Non-pigmented ciliary epithelial cell (primary cell): ENCODE measurements around the gene VPS13C.
"Not testable (repeated sequence)": the region's sequence is repeated elsewhere in the genome, so short reads cannot be mapped to it uniquely, and the experiment has no call there.

Source experiments
- DNase-seq: peaks from one replicate; pipeline ENCODE4 v3.0.0-alpha.2; 2010; ENCODE audit warnings: low read depth

Gene VPS13C

DNA sequence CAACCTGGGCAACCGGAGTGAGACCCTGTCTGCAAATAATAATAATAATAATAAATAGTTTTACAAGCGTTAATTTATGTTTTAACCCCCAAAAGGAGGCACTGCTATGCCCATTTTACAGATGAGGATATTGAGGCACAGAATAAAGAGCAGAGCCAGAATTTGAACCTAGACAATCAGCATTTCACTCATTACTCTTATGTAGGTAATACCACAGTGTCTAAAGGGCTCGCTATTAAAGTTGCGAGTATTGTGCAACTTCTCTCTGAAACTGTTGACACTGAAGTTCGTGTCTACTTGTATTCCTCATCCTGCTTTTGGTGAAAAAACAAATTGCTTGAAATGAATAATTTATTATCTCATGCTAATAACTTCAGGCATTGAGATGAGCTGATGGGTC is 9.3 kb upstream of the VPS13C start:
- no peak for DNase-seq

DNA sequence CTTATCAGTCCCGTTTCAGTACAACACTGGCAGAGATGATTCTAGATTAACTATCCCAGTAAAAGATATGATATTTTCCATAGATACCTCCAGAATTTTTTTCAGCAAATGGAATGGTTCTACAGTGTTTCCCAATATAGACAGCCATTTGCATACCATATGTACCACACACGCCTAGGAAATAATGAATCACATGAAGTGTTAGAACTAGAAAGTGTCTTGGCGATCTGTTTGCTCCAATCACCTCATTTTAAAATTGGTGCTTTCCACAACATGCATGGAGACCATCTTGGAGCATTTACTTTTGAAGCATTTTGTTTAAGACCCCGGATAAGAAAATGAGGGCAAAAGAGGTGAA is 8.5 kb upstream of the VPS13C start:
- no peak for DNase-seq

DNA sequence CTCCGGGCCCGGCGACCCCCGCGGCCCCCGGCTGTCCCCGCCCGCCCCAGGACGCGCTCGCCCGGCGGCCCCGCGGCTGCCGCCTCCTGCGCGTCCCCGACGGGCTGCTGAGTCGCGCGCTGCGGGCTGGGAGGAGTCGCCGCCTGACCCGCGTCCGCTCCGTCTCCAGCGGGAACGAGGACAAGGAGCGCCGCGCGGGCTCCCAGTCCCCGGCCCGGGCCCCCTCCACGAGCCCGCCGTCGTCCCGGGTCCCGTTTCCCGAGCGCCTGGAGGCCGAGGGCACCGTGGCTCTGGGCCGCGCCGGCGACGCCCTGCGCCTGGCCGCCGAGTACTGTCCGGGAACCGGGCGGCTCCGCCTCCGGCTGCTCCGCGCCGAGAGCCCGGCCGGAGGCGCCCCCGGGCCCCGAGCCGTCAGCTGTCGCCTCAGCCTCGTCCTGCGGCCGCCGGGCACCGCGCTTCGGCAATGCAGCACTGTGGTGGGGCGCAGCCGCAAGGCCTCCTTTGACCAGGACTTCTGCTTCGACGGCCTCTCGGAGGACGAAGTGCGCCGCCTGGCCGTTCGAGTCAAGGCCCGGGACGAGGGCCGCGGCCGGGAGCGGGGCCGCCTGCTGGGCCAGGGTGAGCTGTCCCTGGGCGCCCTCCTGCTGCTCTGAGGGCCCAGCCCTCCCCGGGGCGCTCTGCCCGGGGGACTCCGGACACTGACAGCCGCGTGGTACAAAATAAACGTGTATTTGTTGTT is 8.0 kb upstream of the VPS13C start:
- no peak for DNase-seq

DNA sequence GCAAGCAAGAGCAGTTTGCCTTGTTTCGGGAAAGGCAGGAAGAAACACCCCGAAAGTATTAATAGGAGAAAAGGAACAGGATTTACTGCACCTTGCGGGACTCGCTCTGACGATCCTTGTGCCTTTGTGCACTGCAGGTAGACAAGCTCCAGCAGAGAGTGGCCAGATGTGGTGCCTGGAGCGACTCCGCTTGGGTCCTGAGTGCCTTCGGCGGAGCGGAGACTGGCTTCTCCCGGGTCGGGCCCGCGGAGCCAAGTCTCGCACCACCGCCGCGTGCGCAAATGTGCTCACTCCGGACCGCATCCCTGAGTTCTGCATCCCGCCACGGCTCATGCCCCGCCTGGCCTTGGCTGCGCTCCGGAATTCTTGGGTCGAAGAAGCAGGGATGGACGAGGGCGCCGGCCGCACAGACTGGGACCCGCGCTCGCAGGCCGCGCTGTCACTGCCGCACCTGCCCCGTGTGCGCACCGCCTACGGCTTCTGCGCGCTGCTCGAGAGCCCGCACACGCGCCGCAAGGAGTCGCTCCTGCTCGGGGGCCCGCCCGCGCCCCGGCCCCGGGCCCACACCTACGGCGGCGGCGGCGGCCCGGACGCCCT is 7.3 kb upstream of the VPS13C start:
- no peak for DNase-seq

DNA sequence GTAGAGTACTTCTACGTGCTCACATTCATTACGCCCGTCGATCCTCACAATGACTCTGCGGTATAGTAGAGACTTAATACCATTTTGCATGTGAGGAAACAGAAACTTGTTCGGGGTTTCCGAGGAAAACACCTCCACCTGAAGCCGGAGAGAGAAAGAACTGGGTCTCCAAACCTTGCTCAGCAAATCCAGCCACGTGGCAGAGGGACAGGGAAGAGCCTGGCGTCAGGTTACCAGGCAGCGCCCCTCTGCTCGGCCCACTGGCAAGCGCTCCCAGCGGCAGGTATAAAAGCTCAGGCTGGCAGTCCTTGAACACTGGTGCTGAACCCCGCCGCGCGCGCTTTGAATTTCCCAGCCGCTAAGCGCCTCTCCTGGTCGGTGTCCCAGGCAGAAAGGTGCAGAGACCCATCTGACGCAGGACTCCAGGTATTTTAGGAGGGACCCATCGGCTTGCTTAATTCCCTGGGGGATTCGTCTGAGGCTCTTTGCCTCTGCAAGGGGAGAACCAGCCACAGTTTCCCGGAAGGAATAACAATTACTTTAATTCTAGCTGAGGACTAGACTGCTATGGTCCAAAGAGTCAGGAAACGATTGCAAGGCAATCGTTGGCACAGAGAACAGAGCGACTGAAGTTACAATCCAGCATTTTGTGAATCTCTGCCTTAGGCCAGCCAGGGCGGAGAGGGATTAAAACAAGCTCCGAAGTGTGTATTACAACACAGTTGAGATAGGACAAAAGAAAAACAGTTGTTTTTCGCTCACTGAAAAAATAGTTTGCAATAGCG is 6.6 kb upstream of the VPS13C start, which contains the start of gene C2CD4A:
TSS of gene C2CD4A (plus strand) at position 315 of the 785 bp plus-strand sequence. CDS start 637 bp downstream, outside the sequence.
- no peak for DNase-seq

DNA sequence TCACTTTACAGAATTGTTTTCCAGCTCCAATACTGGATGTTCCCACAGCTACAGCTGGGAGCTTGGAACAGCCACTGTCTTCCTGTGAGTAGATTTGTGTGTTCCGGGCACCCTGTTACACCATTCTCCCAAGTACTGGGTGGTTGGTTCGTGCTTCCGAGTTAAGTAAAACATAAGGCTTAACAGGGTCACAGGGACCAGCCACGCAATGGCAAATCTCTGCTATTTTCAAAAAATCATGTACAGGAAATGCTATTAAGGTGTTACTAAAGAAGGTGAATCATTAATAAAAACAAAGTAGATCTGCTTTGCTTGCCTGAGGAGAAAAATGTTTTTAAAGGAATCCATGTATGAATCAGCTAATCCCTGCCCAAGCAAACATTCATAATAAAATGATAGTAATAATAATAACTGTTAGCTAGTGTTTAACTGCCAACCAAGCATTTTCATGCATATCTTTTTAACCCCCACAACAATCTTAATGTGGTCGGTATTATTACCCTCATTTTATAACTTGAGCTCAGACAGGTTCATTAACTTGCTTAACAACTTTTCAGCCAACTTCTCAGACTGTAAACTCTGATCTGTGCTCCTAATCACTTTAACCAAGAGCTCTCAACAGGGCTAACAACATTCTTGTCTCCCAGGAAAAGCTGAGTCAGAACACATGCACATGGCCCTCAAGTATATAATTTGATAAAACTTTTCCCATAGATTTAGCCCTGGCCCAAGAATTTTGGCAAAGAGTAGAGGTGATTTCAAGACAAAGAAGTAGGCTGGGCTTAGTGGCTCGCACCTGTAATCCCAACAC is 3.8 kb upstream of the VPS13C start:
- DNase-seq: no peak

DNA sequence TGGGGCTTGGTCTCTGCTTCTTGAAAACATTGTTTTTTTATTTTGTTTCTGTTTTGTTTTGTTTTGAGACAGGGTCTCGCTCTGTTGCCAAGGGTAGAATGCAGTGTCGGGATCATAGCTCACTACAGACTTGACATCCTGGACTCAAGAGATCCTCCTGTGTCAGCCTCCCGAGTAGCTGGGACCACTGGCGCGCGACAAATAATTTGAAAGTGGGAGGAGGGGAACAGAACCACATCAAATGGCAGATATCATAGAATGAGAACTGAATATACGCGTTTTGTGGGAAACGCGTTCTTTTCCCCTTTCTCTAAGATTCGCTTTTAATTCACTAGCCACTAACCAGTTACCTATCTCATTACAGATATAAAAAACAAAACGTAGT is 641 bp upstream of the VPS13C start:
- no peak for DNase-seq

DNA sequence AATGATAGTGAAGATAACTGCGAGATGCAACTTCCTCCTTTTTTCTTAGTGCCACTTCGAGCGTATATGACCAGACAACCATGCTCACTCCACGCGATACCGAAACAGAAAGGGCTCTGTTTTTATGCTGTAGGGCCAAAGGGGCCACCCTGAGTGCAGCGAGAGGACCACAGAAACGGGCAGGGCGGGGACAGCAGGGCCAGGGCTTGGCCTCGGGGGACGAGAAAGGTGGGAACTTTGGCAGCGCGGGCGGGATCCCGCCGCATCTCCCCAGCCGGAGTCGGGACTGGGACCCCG is 483 bp downstream of the VPS13C start:
- DNase-seq: no peak

DNA sequence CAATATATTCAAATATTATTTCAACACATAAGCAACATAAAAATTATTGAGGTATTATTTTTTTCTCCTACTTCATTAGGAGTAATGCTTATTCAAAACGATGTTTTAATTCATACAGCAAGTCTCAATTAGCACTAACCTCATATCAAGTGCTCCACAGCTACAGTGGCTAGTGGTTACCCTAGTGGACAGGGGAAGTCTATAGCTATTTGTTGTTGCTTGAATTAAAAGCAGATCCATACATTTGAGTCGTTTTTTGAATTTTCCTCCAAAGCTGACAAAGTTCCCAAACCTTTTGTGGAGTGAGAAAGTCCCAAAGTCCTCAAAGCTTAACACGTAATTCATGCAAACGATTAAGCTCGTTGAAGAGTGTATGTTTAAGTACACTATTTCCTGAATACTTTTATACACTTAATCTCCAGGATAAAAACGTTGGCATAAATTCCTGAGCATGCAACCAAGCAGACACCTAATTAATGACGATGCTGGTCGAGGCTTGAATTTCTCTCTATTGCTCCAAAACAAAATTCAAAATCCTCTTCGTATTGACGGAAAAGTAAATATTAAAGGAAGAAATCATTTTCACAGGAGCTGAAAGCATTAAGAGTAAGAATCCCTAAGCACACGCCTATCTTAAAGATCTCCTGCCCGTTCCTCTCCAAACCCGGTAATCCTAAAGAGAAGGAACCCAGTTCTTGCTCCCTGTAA is 985 bp downstream of the VPS13C start:
- no peak for DNase-seq

DNA sequence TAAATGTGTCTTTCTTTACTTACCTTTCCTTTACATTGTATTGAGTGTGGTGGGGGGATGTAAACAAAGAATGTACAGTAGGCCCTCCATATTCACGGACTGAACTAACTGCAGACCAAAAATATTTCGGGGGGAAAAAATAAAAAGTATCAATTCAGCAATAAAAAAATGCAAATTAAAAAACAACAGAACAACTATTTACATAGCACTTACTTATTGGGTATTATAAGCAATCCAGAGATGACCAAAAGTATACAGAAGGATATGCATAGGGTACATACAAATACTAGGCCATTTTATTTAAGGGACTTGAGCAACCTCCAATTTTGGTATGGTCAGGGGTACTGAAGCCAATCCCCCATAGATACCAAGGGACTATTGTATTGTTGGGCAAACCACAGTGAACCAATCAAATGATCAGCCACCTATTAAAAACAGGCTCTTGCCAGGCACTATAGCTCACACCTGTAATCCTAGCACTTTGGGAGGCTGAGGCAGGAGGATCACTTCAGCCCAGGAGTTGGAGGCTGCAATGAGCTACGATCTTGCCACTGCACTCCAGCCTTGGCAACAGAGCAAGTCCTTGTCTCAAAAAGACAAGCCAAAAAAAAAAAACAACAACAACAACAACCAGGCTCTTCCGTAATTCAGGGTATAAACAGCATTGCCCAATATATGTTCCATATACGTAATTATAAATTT is 1.8 kb downstream of the VPS13C start:
- no peak for DNase-seq

DNA sequence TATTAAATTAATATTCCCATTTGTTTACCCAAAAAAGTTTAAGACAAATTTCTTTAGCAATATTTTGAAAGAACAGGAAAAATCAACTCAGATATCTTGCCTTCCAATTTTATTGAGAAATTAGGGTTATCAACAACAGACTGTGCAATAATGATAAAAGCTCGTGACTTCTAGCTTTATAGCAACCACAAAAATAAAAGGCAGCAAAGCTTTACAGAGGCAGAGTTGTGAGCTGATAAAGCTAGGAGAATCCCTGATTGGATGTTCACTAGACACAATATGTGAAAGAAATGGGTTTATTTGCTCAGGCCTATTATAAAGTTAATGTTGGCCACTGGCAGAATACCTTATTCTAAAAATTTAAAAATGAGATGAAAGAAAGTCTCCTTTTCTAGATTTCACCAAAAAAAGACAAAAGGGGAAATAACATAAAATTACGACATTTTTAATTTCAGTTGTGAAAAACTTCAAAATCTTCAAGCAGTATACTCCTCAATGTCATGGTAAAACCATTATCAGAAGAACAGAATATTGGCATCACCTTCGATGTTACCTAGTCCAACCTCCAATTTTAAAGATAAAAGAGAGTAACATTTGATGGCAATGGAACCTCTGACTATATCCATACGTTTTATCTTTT is 2.8 kb downstream of the VPS13C start:
- DNase-seq: no peak

DNA sequence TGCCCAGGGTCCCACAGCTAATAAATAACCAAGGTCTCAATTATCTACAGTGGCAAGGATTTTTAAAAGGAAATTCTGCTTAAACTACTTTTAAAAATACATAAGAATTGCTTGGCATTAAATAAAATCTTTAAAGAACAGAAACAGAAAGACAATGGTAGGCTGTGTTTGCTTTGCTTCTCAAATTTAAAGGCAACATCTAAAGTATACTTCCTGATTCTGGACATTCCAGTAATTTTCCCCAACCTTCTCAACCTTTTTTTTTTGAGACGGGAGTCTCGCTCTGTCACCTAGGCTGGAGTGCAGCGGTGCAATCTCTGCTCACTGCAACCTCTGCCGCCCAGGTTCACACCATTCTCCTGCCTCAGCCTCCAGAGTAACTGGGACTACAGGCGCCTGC is 5.3 kb downstream of the VPS13C start:
- DNase-seq: no peak

DNA sequence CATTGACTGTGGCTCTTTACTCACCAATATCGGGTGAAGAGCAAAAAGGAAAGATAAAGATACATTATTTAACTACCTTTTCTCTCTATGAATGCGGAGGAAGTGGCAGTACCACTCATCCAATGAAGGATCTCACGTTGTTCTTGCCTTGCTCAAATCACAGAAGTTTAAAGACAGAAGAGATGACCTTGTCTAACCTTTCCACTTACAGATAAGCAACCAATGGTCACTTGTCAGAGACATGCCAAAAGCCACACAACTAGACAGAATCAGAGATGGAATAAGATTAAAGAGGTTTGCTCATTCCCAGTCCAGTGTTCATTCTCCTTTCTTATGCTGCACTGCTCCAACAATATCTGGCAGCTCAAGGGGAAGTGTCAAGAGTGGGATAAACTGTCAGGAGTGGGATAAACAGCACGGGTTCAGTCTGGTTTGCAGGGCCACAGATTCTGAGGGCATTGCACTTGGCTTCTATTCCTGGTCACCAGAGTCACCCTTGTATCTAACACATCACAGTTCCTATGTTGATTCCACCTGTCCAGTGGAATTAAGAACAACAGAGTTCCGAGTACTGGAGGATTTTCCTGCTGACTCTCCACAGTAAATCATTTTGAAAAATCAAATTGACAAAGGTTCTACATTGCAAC is 6.7 kb downstream of the VPS13C start:
- no peak for DNase-seq

DNA sequence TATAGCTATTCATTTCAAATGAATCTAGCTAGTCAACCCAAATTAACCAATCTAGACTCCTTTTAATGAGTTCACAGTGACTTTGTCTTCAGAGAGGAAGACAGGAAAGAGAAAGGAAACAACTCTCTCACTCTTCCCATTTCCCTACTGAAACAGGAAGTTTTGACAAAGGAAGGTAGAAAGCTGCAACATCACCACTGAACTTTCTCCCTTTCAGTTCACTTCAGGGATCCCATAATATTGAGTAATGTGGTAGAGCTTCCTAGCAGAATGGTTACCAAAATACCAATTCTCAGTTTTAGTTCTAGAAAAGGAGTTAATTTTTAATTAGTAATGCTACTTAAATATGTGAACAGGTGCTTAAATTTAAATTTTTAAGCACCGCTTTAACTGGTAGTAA is 7.5 kb downstream of the VPS13C start:
- no peak for DNase-seq

DNA sequence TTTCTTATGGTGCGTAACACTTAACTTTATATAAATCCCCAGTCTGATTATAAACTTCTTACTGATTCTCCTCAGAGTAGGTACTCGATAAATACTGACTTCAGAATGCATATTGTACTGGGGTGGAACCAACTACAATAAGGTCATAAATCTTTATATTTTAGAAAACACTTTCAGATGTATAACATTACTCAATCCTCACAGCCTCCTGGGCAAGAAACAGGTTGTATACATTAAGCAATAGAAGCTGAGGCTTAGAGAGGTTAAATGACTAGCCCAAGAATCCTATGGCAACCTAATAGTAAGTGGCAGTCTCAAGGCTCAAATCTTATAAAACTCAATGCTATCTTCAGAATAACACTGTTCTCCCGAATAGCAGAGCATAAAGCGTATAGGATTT is 9.1 kb downstream of the VPS13C start:
- no peak for DNase-seq

DNA sequence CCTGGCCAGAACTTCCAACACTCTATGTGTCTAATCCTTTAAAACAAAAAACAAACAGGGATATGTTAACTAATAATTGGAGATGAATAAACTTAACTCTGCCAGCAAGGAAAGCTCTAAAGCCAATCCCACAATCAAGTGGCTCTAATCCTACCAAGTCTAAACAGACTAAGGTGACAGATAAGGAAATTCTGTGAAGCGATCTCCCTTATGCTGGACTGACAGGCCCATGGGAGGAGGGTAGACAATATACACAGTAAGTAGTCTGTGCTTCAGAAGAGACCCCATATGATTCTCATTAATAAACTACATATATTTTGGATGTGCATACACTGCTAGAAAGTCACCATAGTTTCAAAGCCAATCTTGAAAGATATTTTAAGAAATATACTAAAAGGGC is 10.1 kb downstream of the VPS13C start:
- DNase-seq: no peak

DNA sequence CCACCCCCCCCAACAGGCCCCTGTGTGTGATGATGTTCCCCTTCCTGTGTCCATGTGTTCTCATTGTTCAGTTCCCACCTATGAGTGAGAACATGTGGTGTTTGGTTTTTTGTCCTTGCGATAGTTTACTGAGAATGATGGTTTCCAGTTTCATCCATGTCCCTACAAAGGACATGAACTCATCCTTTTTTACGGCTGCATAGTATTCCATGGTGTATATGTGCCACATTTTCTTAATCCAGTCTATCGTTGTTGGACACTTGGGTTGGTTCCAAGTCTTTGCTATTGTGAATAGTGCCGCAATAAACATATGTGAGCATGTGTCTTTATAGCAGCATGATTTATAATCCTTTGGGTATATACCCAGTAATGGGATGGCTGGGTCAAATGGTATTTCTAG is 12.0 kb downstream of the VPS13C start:
- DNase-seq: not testable (repeated sequence)

DNA sequence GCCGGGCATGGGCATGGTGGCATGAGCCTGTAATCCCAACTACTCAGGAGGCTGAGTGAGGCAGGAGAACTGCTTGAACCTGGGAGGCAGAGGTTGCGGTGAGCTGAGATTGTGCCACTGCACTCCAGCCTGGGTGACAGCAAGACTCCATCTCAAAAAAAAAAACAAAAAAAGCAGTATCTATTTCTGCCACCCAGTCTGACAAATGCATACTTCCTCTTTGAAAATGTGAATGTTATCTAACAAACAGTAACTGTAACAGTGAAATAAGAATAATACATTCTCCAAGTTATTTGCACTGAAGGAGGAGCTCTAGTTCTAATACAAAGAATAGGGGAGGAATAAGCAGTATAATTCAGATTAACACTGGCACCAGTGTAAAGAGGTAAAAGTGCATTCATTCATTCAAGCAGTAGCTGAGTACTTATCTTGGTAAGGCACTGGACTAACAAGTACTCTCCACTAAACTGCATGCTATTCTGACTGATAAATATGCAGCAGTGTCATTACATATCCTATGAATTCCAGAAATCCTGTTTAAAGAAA is 12.9 kb downstream of the VPS13C start:
- DNase-seq: no peak

DNA sequence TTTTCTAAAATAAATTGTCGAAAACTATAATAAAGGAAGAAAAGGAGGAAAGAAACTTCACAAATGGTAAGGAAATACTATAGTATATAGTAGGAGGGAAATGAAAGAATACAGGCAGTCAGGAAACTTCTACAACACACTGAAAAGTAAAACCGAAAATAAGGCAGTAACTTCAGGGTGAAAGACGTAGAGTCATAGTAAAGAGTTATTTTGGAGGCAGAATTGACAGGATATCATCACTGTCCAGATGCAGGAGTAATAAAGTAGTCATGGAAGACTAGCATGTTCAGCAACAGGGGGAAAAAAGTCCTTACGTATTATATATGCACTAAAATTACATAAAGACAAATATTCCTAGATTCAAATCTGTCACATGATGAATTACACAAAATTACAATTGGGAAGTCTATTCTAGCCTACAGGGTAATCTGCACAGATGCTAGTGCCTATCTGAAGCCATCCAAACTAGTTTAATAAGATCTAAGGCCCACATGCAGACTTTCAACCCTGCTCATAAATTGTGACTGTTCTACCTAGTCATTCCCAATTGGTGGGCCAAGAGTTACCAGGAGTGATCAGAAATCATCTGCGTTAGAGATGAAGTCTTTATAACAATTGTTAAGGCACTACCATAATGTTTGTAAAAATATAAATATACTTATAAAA is 14.0 kb downstream of the VPS13C start:
- no peak for DNase-seq
